Mucosa of descending colon (tissue), 3 donors: Measurements from ENCODE around the gene EBNA1BP2. TPM values are rescaled to one million over a fixed set of nuclear protein-coding genes. Genes with fewer than 3 reads are reported as not detected.
"Not testable (repeated sequence)": the region's sequence is repeated elsewhere in the genome, so short reads cannot be mapped to it uniquely, and the experiment has no call there.

Source experiments
- ATAC-seq: fragments of 200-7000 bp; cut with Tn5 transposase; one replicate; pipeline ENCODE4 v1.9.1; 2020; ENCODE audit warnings: mild to moderate bottlenecking, moderate library complexity
- DNase-seq, 3 donors: peaks; one replicate each; pipeline ENCODE4 v3.0.0-alpha.2; 2020
- H3K36me3 ChIP-seq: fragments of 200-600 bp; one replicate; pipeline ENCODE4 v1.8.0; 2021; ENCODE audit warnings: low read depth, mild to moderate bottlenecking
- H3K4me1 ChIP-seq: fragments of 200-600 bp; one replicate; pipeline ENCODE4 v1.8.0; 2021; ENCODE audit warnings: low read depth, mild to moderate bottlenecking
- H3K4me3 ChIP-seq: fragments of 200-600 bp; one replicate; pipeline ENCODE4 v1.8.0; 2021; ENCODE audit warnings: mild to moderate bottlenecking
- H3K9me3 ChIP-seq: fragments of 200-600 bp; one replicate; pipeline ENCODE4 v1.8.0; 2021; ENCODE audit warnings: mild to moderate bottlenecking
- CTCF ChIP-seq: fragments of 200-600 bp; IDR thresholded peaks from one replicate; pipeline ENCODE4 v1.8.0; 2022; ENCODE audit warnings: antibody characterized with exemption, mild to moderate bottlenecking
- intact Hi-C, 2 donors: fragments of 100-400 bp; cut with DNase I in 1 of 2; cut with micrococcal nuclease in 1 of 2; formaldehyde crosslinking; loops; one replicate each; pipeline versions ENCODE4 v1.11.0 to v1.11.1; 2022; cut with DNase I, micrococcal nuclease
- total RNA-seq, 3 donors: library from RNA; stranded (reverse); fragmentation: NEBNext Ultra II Directional in 2 of 3; extraction: Animal tissue kit (Norgen Biotek cat#: 25700) in 2 of 3; gene quantifications; one replicate each; pipeline versions ENCODE4 v1.2.1 to v1.2.4, GENCODE V29; 2021 to 2023
- donor health status: DM: no; HTN: no; CAD: no; lungs with moderate emphysema.
- donor health status: DM: no; HTN: no; CAD: no.
- donor health status: DM: no; HTN: yes; CAD: no.

EBNA1BP2 gene
- total RNA-seq, 3 donors from 2014 or later, result 32.3 to 38.9 (median 34.9) TPM

DNA sequence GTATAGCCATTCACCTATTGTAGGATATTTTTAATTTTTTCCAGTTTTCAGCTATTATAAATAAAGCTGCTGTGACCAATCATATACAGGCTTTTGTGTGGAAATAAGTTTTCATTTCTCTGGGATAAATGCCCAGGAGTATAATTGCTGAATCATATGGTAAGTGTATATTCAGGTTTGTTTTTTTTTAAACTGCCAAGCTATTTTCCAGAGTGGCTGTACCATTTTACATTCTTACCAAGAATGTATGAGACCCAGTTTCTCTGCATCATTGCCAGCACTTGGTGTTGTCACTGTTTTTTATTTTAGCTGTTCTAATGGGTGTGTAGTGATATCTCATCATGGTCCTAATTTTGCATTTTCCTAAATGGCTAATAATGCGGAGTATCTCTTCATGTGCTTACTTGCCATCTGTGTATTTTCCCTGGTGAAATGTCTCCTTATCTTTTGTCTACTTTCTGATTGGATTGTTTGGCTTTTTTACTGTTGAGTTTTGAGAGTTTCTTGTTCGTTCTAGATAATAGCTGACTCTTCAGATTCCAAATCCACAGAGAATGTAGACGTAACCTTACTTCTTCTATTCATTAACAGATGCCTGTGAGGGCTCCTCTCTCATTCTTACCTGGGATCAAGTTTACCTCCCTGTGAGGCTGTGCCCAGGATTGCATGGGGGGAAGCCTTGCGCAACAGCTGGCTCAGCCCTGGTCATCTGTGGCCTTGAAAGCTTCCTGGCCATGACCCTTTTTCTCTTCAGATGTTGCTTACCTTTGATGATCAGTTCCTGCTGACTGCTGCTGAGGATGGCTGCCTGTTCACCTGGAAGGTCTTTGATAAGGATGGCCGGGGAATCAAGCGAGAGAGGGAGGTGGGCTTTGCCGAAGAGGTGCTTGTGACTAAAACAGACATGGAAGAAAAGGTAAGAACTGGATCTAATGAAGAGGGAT, 42.7 kb upstream of the EBNA1BP2 start:
- no peaks in the 10 kb centered on the region for H3K9me3 ChIP-seq
- ATAC-seq, result no peak

GRCh38 chr1:43208277-43208676, 36.2 kb upstream of the EBNA1BP2 start:
- H3K36me3 ChIP-seq, DNase-seq, H3K4me1 ChIP-seq, intact Hi-C loops, H3K9me3 ChIP-seq, ATAC-seq, H3K4me3 ChIP-seq: not testable (repeated sequence)

More for the DNA sequence above, 42.7 kb upstream of the EBNA1BP2 start:
- Histone ChIP-seq H3K4me3 (no peak overlapping the region), H3K36me3 (no peaks in the 10 kb centered on the region), H3K4me1 (no peaks in the 10 kb centered on the region)
- intact Hi-C loops, result no loop called here
- no peak for DNase-seq
- no peak for TF ChIP-seq CTCF

- no peak for TF ChIP-seq CTCF
- H3K36me3 ChIP-seq, result no peaks in the 10 kb centered on the region
- H3K4me3 ChIP-seq, result no peak overlapping the region
- H3K9me3 ChIP-seq, result no peaks in the 10 kb centered on the region
- ATAC-seq, result no peak
- DNase-seq, result no peak
- no peaks in the 10 kb centered on the region for H3K4me1 ChIP-seq
- intact Hi-C loops, result no loop called here
These were observed 35.3 kb upstream of the EBNA1BP2 start for GRCh38 chr1:43207229-43207853.

DNA sequence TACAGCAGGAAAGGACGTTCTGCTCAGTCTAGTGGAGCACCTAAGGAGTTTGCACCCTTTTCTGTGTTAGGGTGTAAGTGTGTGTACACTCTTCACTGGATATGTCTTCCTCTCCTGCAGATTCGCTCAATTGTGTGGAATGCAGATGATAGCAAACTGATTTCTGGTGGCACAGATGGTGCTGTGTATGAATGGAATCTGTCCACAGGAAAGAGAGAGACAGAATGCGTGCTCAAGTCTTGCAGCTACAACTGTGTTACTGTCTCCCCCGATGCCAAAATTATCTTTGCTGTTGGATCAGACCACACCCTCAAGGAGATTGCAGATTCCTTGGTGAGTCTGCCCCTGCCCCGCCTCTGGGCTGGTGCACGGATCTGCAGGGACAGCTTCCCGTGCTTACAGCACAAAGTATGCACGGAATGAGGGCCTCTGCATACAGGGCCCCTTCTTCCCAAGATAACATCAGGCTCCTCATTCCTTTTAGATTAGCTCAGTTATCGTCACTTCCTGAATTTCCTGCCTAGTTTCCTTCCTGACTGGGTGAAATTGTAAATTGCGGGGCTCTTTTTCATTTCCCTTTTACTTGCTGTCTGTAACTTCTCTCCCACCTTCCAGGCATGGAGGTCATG, 34.6 kb upstream of the EBNA1BP2 start:
- H3K4me3 ChIP-seq, result no peak overlapping the region
- ATAC-seq (peak; percentile 57), DNase-seq (no peak)
- H3K9me3 ChIP-seq, result no peaks in the 10 kb centered on the region
- no peak for TF ChIP-seq CTCF
- intact Hi-C loops, result no loop called here
- no peaks in the 10 kb centered on the region for H3K4me1 ChIP-seq
- no peaks in the 10 kb centered on the region for H3K36me3 ChIP-seq

- H3K9me3 ChIP-seq, result no peaks in the 10 kb centered on the region
- no peak for TF ChIP-seq CTCF
- no peak for DNase-seq
These were observed 33.6 kb upstream of the EBNA1BP2 start for GRCh38 chr1:43205671-43206070.

DNA sequence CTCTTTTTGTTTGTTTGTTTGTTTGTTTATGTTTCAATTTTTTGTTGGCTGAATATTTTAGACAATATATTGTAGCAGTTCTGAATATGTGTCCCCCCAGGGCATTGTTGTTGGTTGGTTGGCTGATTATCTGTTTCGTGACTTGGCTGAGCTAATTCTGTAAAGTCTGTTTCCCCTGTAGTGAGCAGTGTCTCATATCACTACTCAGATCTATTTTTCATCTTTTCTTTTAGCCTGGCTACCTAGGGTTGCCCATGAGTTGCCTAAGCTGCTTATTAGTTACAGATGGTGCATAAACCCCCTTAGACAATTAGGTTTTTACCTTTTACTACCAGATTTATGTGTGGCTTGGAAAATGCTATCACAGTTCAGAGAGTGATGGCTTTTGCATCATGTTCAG, 32.3 kb upstream of the EBNA1BP2 start:
- Histone ChIP-seq H3K4me3 (no peak overlapping the region), H3K4me1 (no peaks in the 10 kb centered on the region), H3K36me3 (no peaks in the 10 kb centered on the region), H3K9me3 (no peaks in the 10 kb centered on the region)
- DNase-seq, result no peak
- ATAC-seq, result no peak
- intact Hi-C loops, result no loop called here
- TF ChIP-seq CTCF, result no peak

More at GRCh38 chr1:43205671-43206070, 33.6 kb upstream of the EBNA1BP2 start:
- H3K4me1 ChIP-seq, result no peaks in the 10 kb centered on the region
- intact Hi-C loops, result no loop called here
- H3K36me3 ChIP-seq, result no peaks in the 10 kb centered on the region
- ATAC-seq, result no peak
- no peak overlapping the region for H3K4me3 ChIP-seq
